ENCODE measurements around the gene SAP30BP. TPM values are rescaled to one million over a fixed set of nuclear protein-coding genes. Genes with fewer than 3 reads are reported as not detected.

SAP30BP gene
- total and polyA plus RNA-seq, 2 of the 13 experiments (the other 11 are each of a cell fraction or from before 2014, with no cell fraction given), result 67.7 to 99.4 TPM

GRCh38 chr17:75720656-75721462 lies 53.7 kb downstream of the SAP30BP start, which contains the start of gene ITGB4 (continued):
- TF ChIP-seq KLF16 (CRISPR knock-in tag; IDR thresholded peaks at IDR 0.05), result no peak
- TF ChIP-seq ZKSCAN1 (IDR thresholded peaks at IDR 0.05; ENCODE audit: low read length), result no peak
- TF ChIP-seq, protein P1, sequence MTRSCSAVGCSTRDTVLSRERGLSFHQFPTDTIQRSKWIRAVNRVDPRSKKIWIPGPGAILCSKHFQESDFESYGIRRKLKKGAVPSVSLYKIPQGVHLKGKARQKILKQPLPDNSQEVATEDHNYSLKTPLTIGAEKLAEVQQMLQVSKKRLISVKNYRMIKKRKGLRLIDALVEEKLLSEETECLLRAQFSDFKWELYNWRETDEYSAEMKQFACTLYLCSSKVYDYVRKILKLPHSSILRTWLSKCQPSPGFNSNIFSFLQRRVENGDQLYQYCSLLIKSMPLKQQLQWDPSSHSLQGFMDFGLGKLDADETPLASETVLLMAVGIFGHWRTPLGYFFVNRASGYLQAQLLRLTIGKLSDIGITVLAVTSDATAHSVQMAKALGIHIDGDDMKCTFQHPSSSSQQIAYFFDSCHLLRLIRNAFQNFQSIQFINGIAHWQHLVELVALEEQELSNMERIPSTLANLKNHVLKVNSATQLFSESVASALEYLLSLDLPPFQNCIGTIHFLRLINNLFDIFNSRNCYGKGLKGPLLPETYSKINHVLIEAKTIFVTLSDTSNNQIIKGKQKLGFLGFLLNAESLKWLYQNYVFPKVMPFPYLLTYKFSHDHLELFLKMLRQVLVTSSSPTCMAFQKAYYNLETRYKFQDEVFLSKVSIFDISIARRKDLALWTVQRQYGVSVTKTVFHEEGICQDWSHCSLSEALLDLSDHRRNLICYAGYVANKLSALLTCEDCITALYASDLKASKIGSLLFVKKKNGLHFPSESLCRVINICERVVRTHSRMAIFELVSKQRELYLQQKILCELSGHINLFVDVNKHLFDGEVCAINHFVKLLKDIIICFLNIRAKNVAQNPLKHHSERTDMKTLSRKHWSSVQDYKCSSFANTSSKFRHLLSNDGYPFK (CRISPR knock-in tag; IDR thresholded peaks at IDR 0.05; ENCODE audit: borderline replicate concordance), result no peak; the same call in 1 of the 2 replicates
- TF ChIP-seq IRF1 (CRISPR knock-in tag; IDR thresholded peaks at IDR 0.05; ENCODE audit: low read depth), result no peak
- TF ChIP-seq ZNF24 (IDR thresholded peaks at IDR 0.05), result no peak
- no peak for TF ChIP-seq PHF20 (CRISPR knock-in tag; IDR thresholded peaks at IDR 0.05)
- TF ChIP-seq, protein P2, sequence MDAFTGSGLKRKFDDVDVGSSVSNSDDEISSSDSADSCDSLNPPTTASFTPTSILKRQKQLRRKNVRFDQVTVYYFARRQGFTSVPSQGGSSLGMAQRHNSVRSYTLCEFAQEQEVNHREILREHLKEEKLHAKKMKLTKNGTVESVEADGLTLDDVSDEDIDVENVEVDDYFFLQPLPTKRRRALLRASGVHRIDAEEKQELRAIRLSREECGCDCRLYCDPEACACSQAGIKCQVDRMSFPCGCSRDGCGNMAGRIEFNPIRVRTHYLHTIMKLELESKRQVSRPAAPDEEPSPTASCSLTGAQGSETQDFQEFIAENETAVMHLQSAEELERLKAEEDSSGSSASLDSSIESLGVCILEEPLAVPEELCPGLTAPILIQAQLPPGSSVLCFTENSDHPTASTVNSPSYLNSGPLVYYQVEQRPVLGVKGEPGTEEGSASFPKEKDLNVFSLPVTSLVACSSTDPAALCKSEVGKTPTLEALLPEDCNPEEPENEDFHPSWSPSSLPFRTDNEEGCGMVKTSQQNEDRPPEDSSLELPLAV (CRISPR knock-in tag; conservative IDR thresholded peaks at IDR 0.05; ENCODE audit: low read depth), result no peak
- TF ChIP-seq SP1 (IDR thresholded peaks at IDR 0.05), result no peak
- TF ChIP-seq SP1 (CRISPR knock-in tag; IDR thresholded peaks at IDR 0.05), result no peak
- no peak for TF ChIP-seq ZBTB44 (CRISPR knock-in tag; IDR thresholded peaks at IDR 0.05)
- TF ChIP-seq ZNF292 (CRISPR knock-in tag; IDR thresholded peaks at IDR 0.05; ENCODE audit: borderline replicate concordance, low read depth), result no peak
- peak; percentile 72; the same call in 1 of the 2 replicates for TF ChIP-seq MXD4 (CRISPR knock-in tag; IDR thresholded peaks at IDR 0.05)
- TF ChIP-seq FOXA1 (IDR thresholded peaks at IDR 0.05), result no peak
- TF ChIP-seq FOXA1 (CRISPR knock-in tag; IDR thresholded peaks at IDR 0.05), result no peak
- TF ChIP-seq, protein P3, sequence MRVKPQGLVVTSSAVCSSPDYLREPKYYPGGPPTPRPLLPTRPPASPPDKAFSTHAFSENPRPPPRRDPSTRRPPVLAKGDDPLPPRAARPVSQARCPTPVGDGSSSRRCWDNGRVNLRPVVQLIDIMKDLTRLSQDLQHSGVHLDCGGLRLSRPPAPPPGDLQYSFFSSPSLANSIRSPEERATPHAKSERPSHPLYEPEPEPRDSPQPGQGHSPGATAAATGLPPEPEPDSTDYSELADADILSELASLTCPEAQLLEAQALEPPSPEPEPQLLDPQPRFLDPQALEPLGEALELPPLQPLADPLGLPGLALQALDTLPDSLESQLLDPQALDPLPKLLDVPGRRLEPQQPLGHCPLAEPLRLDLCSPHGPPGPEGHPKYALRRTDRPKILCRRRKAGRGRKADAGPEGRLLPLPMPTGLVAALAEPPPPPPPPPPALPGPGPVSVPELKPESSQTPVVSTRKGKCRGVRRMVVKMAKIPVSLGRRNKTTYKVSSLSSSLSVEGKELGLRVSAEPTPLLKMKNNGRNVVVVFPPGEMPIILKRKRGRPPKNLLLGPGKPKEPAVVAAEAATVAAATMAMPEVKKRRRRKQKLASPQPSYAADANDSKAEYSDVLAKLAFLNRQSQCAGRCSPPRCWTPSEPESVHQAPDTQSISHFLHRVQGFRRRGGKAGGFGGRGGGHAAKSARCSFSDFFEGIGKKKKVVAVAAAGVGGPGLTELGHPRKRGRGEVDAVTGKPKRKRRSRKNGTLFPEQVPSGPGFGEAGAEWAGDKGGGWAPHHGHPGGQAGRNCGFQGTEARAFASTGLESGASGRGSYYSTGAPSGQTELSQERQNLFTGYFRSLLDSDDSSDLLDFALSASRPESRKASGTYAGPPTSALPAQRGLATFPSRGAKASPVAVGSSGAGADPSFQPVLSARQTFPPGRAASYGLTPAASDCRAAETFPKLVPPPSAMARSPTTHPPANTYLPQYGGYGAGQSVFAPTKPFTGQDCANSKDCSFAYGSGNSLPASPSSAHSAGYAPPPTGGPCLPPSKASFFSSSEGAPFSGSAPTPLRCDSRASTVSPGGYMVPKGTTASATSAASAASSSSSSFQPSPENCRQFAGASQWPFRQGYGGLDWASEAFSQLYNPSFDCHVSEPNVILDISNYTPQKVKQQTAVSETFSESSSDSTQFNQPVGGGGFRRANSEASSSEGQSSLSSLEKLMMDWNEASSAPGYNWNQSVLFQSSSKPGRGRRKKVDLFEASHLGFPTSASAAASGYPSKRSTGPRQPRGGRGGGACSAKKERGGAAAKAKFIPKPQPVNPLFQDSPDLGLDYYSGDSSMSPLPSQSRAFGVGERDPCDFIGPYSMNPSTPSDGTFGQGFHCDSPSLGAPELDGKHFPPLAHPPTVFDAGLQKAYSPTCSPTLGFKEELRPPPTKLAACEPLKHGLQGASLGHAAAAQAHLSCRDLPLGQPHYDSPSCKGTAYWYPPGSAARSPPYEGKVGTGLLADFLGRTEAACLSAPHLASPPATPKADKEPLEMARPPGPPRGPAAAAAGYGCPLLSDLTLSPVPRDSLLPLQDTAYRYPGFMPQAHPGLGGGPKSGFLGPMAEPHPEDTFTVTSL (CRISPR knock-in tag; IDR thresholded peaks at IDR 0.05; ENCODE audit: borderline replicate concordance), result no peak
- no peak for TF ChIP-seq RFX5 (IDR thresholded peaks at IDR 0.05; ENCODE audit: low read depth, low read length)
- TF ChIP-seq ETV5 (CRISPR knock-in tag; IDR thresholded peaks at IDR 0.05; ENCODE audit: borderline replicate concordance), result peak; percentile 33; the same call in 1 of the 2 replicates
